ENCODE data around the gene MYO1D.

The MYO1D gene

GRCh38 chr17:32794533-32795246 is 82.2 kb downstream of the MYO1D start:
- no peaks in the 10 kb centered on the region for H3K27me3 ChIP-seq (replicated peaks; ENCODE audit: control insufficient read depth, insufficient read depth, low read length, poor library complexity, severe bottlenecking)
- no peaks in the 10 kb centered on the region for H3K36me3 ChIP-seq (ENCODE audit: control insufficient read depth, insufficient read depth, low read length)
- no peaks in the 10 kb centered on the region for H3K4me1 ChIP-seq (ENCODE audit: control insufficient read depth, insufficient read depth, low read length, poor library complexity, severe bottlenecking)
- no peak overlapping the region for H3K4me3 ChIP-seq (ENCODE audit: insufficient read depth, low read depth, low read length, poor library complexity, severe bottlenecking)
- DNase-seq, result no peak
- no peak overlapping the region for H3K27ac ChIP-seq (ENCODE audit: insufficient read depth, low read length, poor library complexity, severe bottlenecking)
- H3K9me3 ChIP-seq (ENCODE audit: control insufficient read depth, low read length), result no peaks in the 10 kb centered on the region

GRCh38 chr17:32793841-32794240 is 83.1 kb downstream of the MYO1D start:
- H3K27ac ChIP-seq (ENCODE audit: insufficient read depth, low read length, poor library complexity, severe bottlenecking), result no peak overlapping the region
- H3K9me3 ChIP-seq (ENCODE audit: control insufficient read depth, low read length), result no peaks in the 10 kb centered on the region
- DNase-seq, result no peak
- H3K4me1 ChIP-seq (ENCODE audit: control insufficient read depth, insufficient read depth, low read length, poor library complexity, severe bottlenecking), result no peaks in the 10 kb centered on the region
- H3K27me3 ChIP-seq (replicated peaks; ENCODE audit: control insufficient read depth, insufficient read depth, low read length, poor library complexity, severe bottlenecking), result no peaks in the 10 kb centered on the region
- no peaks in the 10 kb centered on the region for H3K36me3 ChIP-seq (ENCODE audit: control insufficient read depth, insufficient read depth, low read length)
- no peak overlapping the region for H3K4me3 ChIP-seq (ENCODE audit: insufficient read depth, low read depth, low read length, poor library complexity, severe bottlenecking)

- no peaks in the 10 kb centered on the region for H3K9me3 ChIP-seq (ENCODE audit: control insufficient read depth, low read length)
- H3K4me1 ChIP-seq (ENCODE audit: control insufficient read depth, insufficient read depth, low read length, poor library complexity, severe bottlenecking), result no peaks in the 10 kb centered on the region
- no peaks in the 10 kb centered on the region for H3K36me3 ChIP-seq (ENCODE audit: control insufficient read depth, insufficient read depth, low read length)
- no peak overlapping the region for H3K27ac ChIP-seq (ENCODE audit: insufficient read depth, low read length, poor library complexity, severe bottlenecking)
- no peaks in the 10 kb centered on the region for H3K27me3 ChIP-seq (replicated peaks; ENCODE audit: control insufficient read depth, insufficient read depth, low read length, poor library complexity, severe bottlenecking)
- no peak for DNase-seq
- H3K4me3 ChIP-seq (ENCODE audit: insufficient read depth, low read depth, low read length, poor library complexity, severe bottlenecking), result no peak overlapping the region
Measured at GRCh38 chr17:32792207-32792606, 84.7 kb downstream of the MYO1D start.

GRCh38 chr17:32786169-32786568 is 90.8 kb downstream of the MYO1D start:
- no peak for DNase-seq
- no peak overlapping the region for H3K27ac ChIP-seq (ENCODE audit: insufficient read depth, low read length, poor library complexity, severe bottlenecking)

GRCh38 chr17:32784113-32784512 is 92.8 kb downstream of the MYO1D start:
- no peaks in the 10 kb centered on the region for H3K36me3 ChIP-seq (ENCODE audit: control insufficient read depth, insufficient read depth, low read length)
- H3K27me3 ChIP-seq (replicated peaks; ENCODE audit: control insufficient read depth, insufficient read depth, low read length, poor library complexity, severe bottlenecking), result no peaks in the 10 kb centered on the region
- H3K4me1 ChIP-seq (ENCODE audit: control insufficient read depth, insufficient read depth, low read length, poor library complexity, severe bottlenecking), result no peaks in the 10 kb centered on the region
- DNase-seq, result no peak
- H3K9me3 ChIP-seq (ENCODE audit: control insufficient read depth, low read length), result no peaks in the 10 kb centered on the region
- no peak overlapping the region for H3K4me3 ChIP-seq (ENCODE audit: insufficient read depth, low read depth, low read length, poor library complexity, severe bottlenecking)
- H3K27ac ChIP-seq (ENCODE audit: insufficient read depth, low read length, poor library complexity, severe bottlenecking), result no peak overlapping the region

More at GRCh38 chr17:32786169-32786568, 90.8 kb downstream of the MYO1D start:
- Histone ChIP-seq H3K36me3 (ENCODE audit: control insufficient read depth, insufficient read depth, low read length) (no peaks in the 10 kb centered on the region), H3K4me1 (ENCODE audit: control insufficient read depth, insufficient read depth, low read length, poor library complexity, severe bottlenecking) (no peaks in the 10 kb centered on the region), H3K4me3 (ENCODE audit: insufficient read depth, low read depth, low read length, poor library complexity, severe bottlenecking) (no peak overlapping the region), H3K27me3 (replicated peaks; ENCODE audit: control insufficient read depth, insufficient read depth, low read length, poor library complexity, severe bottlenecking) (no peaks in the 10 kb centered on the region), H3K9me3 (ENCODE audit: control insufficient read depth, low read length) (no peaks in the 10 kb centered on the region)

GRCh38 chr17:32783602-32784001 is 93.3 kb downstream of the MYO1D start:
- H3K27me3 ChIP-seq (replicated peaks; ENCODE audit: control insufficient read depth, insufficient read depth, low read length, poor library complexity, severe bottlenecking), result no peaks in the 10 kb centered on the region
- H3K4me1 ChIP-seq (ENCODE audit: control insufficient read depth, insufficient read depth, low read length, poor library complexity, severe bottlenecking), result no peaks in the 10 kb centered on the region
- DNase-seq, result no peak
- no peak overlapping the region for H3K4me3 ChIP-seq (ENCODE audit: insufficient read depth, low read depth, low read length, poor library complexity, severe bottlenecking)
- no peaks in the 10 kb centered on the region for H3K36me3 ChIP-seq (ENCODE audit: control insufficient read depth, insufficient read depth, low read length)
- H3K27ac ChIP-seq (ENCODE audit: insufficient read depth, low read length, poor library complexity, severe bottlenecking), result no peak overlapping the region
- H3K9me3 ChIP-seq (ENCODE audit: control insufficient read depth, low read length), result no peaks in the 10 kb centered on the region

GRCh38 chr17:32780721-32781120 is 96.2 kb downstream of the MYO1D start:
- no peaks in the 10 kb centered on the region for H3K9me3 ChIP-seq (ENCODE audit: control insufficient read depth, low read length)
- DNase-seq, result no peak
- H3K4me3 ChIP-seq (ENCODE audit: insufficient read depth, low read depth, low read length, poor library complexity, severe bottlenecking), result no peak overlapping the region
- H3K36me3 ChIP-seq (ENCODE audit: control insufficient read depth, insufficient read depth, low read length), result no peaks in the 10 kb centered on the region
- H3K4me1 ChIP-seq (ENCODE audit: control insufficient read depth, insufficient read depth, low read length, poor library complexity, severe bottlenecking), result no peaks in the 10 kb centered on the region
- no peak overlapping the region for H3K27ac ChIP-seq (ENCODE audit: insufficient read depth, low read length, poor library complexity, severe bottlenecking)
- no peaks in the 10 kb centered on the region for H3K27me3 ChIP-seq (replicated peaks; ENCODE audit: control insufficient read depth, insufficient read depth, low read length, poor library complexity, severe bottlenecking)

- H3K27ac ChIP-seq (ENCODE audit: insufficient read depth, low read length, poor library complexity, severe bottlenecking), result no peak overlapping the region
- H3K9me3 ChIP-seq (ENCODE audit: control insufficient read depth, low read length), result no peaks in the 10 kb centered on the region
- no peaks in the 10 kb centered on the region for H3K4me1 ChIP-seq (ENCODE audit: control insufficient read depth, insufficient read depth, low read length, poor library complexity, severe bottlenecking)
- H3K4me3 ChIP-seq (ENCODE audit: insufficient read depth, low read depth, low read length, poor library complexity, severe bottlenecking), result no peak overlapping the region
- no peaks in the 10 kb centered on the region for H3K36me3 ChIP-seq (ENCODE audit: control insufficient read depth, insufficient read depth, low read length)
- no peak for DNase-seq
- H3K27me3 ChIP-seq (replicated peaks; ENCODE audit: control insufficient read depth, insufficient read depth, low read length, poor library complexity, severe bottlenecking), result no peaks in the 10 kb centered on the region
Measured at GRCh38 chr17:32777922-32778321, 99.0 kb downstream of the MYO1D start.

- Histone ChIP-seq H3K36me3 (ENCODE audit: control insufficient read depth, insufficient read depth, low read length) (no peaks in the 10 kb centered on the region), H3K27ac (ENCODE audit: insufficient read depth, low read length, poor library complexity, severe bottlenecking) (no peak overlapping the region), H3K9me3 (ENCODE audit: control insufficient read depth, low read length) (no peaks in the 10 kb centered on the region), H3K27me3 (replicated peaks; ENCODE audit: control insufficient read depth, insufficient read depth, low read length, poor library complexity, severe bottlenecking) (no peaks in the 10 kb centered on the region), H3K4me3 (ENCODE audit: insufficient read depth, low read depth, low read length, poor library complexity, severe bottlenecking) (no peak overlapping the region), H3K4me1 (ENCODE audit: control insufficient read depth, insufficient read depth, low read length, poor library complexity, severe bottlenecking) (no peaks in the 10 kb centered on the region)
- DNase-seq, result no peak
Measured at GRCh38 chr17:32777436-32777835, 99.5 kb downstream of the MYO1D start.

GRCh38 chr17:32774695-32775084 is 102.2 kb downstream of the MYO1D start:
- Histone ChIP-seq H3K36me3 (ENCODE audit: control insufficient read depth, insufficient read depth, low read length) (no peaks in the 10 kb centered on the region), H3K4me1 (ENCODE audit: control insufficient read depth, insufficient read depth, low read length, poor library complexity, severe bottlenecking) (no peaks in the 10 kb centered on the region), H3K9me3 (ENCODE audit: control insufficient read depth, low read length) (no peaks in the 10 kb centered on the region), H3K27ac (ENCODE audit: insufficient read depth, low read length, poor library complexity, severe bottlenecking) (no peak overlapping the region), H3K4me3 (ENCODE audit: insufficient read depth, low read depth, low read length, poor library complexity, severe bottlenecking) (no peak overlapping the region), H3K27me3 (replicated peaks; ENCODE audit: control insufficient read depth, insufficient read depth, low read length, poor library complexity, severe bottlenecking) (no peaks in the 10 kb centered on the region)
- DNase-seq, result no peak

Measured in effector memory CD4-positive, alpha-beta T cell (primary cell).